DMS 273 (cell line): ENCODE data around the gene ITGA1.

ENCODE experiments used
- DNase-seq: peaks from one replicate; lab custom pipeline; 2025; ENCODE audit not compliant: unreplicated experiment; lab: John Stamatoyannopoulos, UW

Gene ITGA1

GRCh38 chr5:52990528-52990925, 202.8 kb downstream of the ITGA1 start:
- DNase-seq = no peak

- DNase-seq = no peak
Measured at GRCh38 chr5:52993367-52993766, 205.7 kb downstream of the ITGA1 start.

GRCh38 chr5:52994266-52994665, 206.6 kb downstream of the ITGA1 start:
- DNase-seq = no peak

DNA sequence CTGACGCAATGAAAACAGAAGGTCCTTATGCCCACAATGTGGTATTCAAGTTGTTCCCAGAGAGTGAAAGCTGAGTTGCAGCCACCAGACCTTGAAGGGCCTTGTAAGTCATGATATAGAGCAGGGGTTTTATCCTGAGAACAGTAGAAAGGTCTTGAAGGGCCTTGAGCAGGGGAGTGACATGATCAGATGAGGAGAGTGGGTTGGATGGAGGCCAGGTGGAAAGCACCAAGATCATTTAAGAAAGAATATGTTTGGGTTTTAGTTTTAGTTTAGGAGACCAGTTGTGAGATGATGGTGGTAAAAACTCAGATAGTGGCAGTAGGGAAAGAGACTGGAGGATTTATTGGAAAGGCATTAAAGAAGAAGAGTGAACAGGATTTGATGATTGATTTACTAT, 207.4 kb downstream of the ITGA1 start:
- no peak for DNase-seq

DNA sequence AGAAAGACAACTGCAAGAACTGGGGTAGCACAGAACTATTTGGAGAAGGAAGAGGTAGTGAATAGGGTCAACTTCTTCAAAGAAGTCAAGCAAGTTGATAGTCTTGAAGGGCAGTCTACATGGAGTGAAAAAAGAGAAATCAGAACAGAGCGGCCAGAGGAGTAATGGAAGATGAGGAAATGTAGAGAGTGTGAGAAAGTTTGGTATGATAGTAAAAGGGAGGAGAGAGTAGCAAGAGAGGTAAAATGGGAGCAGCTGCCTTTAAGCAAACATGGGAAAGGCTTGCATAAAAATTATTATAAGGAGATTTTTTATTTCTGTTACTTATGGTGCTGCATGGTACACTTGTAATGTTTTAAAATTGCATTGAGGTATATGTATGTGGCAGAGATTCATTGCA, 208.2 kb downstream of the ITGA1 start:
- no peak for DNase-seq

- no peak for DNase-seq
Measured at GRCh38 chr5:52996979-52997378, 209.3 kb downstream of the ITGA1 start.

DNA sequence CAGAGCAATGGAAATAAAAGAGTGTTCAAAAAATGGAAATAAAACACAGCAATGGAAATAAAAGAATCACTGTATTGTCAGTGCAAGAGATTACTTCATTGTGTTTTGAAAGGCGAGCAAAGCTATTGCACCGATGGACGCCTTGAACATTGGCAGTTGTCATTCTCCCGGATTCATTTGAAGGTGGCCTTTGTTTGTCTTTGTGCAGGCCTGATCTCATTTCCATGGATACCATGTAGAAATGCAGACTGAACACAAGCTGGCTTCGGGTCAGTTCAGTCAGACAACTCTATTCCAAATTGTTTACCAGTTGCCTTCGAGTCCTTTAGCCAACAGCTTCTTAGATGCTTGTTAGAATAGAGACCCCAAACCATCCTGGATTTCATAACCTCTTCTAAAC, 209.7 kb downstream of the ITGA1 start:
- no peak for DNase-seq

- no peak for DNase-seq
Measured at GRCh38 chr5:52998552-52999313, 211.0 kb downstream of the ITGA1 start.

GRCh38 chr5:52999344-52999949, 211.7 kb downstream of the ITGA1 start:
- no peak for DNase-seq

DNA sequence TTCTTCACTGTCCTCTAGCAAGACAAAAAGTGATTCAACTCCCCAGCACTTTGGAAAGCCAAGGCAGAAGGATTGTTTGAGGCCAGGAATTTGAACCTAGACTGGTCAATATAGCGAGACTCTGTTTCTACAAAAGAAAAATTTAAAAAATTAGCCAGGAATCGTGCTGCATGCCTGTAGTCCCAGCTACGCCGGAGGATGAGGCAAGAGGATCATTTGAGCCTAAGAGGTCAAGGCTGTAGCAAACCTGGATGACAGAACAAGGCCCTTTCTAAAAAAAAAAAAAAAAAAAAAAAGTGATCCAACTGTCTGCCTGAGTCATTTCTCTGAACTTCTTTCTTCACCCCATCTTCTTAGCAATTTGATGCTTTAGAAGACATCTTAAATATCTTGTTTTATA, 213.8 kb downstream of the ITGA1 start:
- no peak for DNase-seq

DNA sequence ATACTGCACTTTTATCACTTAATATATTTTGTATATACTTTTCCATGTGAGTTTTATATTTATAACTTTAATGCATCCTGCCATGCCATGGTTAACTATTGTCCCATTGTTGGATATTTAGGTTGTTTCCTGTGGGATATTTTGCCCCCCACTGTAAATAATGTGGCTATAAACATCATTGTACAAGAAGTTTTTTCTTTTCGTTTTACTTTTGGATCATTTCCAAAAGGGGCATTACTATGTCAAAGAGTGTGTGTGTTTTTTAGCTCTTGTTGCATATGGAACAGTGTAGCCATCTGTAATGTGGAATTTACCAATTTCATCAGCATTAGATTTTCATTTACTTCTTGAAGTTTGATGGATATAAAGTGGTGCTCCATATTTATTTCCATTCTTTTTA, 214.8 kb downstream of the ITGA1 start:
- DNase-seq = no peak

DNA sequence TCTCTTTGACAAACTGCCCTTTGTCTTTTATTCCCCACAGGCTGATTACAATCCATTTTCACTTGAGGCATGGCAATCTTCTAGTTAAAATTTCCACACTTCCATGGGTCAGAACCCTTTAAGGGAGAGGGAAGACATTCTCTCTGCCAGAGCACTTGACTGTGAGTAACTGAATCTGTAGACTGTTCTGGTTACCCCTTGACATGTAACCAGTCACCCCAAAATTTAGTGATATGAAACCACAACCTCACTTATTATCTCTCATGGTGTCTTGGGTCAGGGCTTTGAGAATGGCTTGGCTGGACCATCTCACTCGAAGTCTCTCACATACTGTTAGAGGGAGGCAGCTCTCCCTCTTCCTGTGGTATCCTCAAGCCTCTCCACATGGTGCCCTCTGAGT, 215.4 kb downstream of the ITGA1 start:
- no peak for DNase-seq

- DNase-seq = no peak
Measured at GRCh38 chr5:53006911-53007890, 219.5 kb downstream of the ITGA1 start.

DNA sequence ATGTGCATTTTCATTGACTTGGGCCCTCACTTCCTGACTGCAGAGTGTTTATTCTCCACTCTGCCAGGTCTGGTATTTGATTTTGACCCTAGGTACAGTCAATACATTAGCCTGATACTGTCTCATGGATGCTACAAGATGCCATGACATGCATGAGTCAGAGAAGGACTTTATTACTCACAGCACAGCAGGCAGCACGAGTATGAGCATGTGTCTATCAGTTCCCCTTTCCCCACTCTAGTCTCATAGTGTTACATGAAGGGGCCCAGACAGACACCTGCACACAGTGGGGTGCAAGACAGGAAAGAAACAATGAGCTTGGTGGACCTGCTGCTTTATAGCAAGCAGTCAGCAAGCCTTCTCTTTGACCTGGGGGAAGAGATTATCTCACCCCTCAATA, 221.0 kb downstream of the ITGA1 start:
- no peak for DNase-seq
